HG02610 (cell line): ENCODE results near the gene NPEPL1.

Experiments used
- ATAC-seq: cut with Tn5 transposase; IDR thresholded peaks from one replicate; pipeline ENCODE4 v1.9.1; 2021; ENCODE audit warnings: mild to moderate bottlenecking, moderate library complexity; ENCODE audit not compliant: unreplicated experiment

Gene NPEPL1

DNA sequence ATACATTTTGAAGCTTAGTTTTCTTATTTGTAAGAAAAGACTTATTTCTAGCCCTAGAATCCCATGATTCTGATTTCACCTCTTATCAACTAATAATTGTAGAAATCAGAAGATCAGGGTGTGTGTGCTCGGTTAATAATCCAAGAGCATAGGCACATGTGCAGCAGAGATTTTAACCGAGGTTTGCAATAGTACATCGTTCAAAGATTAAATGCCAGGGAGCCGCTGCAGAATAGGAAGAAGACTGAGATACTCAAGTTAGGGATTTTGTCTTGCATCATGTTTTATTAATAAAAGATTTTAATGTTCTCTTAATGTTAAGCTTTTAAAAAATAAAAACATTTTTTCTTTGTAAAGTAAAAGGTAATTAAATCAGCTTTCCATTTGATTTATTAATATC, 34.6 kb upstream of the NPEPL1 start:
- ATAC-seq: no peak

- no peak for ATAC-seq
Measured at GRCh38 chr20:58658760-58659159, 33.8 kb upstream of the NPEPL1 start.

DNA sequence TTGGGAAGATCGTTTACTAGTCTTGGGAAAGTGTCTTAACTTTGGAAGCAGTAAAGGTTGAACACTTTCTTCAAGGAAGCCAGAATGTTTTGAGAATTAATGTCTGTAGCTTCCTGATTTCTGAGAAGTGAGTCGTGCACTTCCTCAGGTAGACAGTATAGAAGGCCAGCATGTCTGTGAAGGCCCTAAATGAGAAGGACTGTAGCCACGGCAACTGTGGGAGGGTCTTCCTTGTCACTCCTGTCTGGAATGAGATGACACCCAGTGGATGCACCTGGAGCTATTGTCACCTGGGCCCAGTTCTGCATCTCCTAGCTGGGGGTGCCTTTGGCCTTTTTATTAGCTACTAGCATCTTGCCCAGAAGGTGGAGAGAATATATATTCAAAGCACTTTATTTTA, 32.8 kb upstream of the NPEPL1 start:
- ATAC-seq: no peak

DNA sequence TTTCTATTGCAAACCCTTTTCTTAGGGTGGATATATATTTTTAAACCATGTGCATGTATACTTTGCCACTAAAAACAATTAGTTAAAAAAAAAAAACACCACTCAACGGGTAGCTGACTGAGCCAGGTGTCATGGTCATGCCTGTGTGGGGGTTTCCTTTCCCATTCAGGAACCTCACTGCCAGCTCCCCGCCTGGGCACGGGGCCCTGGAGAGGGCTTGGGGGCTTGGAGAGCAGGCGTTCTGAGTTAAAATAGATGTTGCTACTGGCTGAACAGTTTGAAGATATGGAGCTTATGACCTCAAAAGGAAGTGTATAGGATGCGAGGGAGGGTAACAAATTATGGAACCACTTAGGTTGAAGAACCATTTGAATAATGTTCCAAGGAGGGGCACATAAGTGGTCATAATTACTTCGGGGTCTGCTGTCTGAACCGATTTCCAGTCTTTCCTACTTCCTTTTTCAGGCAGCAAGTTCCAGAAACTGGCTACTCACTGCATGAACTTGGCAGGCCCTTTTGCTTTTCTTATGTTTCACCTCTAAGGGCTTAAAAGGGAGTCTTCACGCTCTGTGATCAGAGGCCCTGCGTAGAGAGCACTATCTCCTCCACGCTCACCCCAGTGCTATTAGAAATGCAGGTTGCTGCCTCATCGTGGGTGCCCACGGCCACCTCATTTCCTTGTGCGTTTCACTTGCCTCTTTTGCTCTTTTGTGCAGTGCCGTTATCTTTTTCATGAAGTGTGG, 31.6 kb upstream of the NPEPL1 start:
- ATAC-seq: no peak

DNA sequence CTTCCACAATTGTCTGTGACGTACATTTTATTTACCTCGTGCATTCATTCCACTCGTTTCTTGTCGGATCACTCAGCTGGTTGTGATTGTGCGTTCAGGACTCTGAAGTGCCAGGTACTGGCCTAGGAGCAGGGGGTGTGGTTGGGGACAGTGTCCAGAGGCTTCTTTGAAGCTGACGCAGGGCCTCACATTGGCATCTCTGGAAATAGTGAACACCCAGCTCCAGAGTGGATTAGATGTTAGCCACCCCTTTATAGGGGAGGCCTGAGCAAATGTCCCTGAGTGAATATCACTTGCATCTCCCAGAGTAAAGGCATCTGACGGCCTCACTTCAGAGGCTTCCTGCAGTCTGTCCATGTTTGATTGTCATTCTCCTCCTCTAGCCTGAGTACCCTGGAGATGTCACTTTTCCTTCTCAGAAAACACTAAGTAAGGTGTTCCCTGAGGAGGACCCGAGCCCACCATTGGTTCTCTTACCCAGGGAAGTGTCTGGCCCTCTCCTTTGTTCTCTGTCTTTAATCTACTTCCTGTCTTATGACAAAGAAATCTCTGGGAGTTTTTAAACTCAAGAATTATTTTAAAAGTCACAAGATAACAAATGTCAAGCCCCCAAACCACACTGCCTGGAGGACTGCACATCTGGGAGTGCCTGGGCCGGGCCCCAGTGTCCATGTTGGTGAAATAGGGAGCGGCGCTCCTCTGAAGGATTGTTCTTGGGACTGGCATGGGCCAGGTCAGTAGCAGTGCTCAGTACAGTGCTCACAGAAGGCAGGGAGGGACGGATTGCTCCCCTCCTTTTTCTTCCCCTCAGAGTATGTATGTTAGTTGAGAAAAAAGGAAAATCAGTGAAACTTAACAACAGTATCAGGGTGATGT, 30.8 kb upstream of the NPEPL1 start:
- ATAC-seq: no peak

- ATAC-seq: no peak
Measured at GRCh38 chr20:58664331-58664730, 28.3 kb upstream of the NPEPL1 start.

DNA sequence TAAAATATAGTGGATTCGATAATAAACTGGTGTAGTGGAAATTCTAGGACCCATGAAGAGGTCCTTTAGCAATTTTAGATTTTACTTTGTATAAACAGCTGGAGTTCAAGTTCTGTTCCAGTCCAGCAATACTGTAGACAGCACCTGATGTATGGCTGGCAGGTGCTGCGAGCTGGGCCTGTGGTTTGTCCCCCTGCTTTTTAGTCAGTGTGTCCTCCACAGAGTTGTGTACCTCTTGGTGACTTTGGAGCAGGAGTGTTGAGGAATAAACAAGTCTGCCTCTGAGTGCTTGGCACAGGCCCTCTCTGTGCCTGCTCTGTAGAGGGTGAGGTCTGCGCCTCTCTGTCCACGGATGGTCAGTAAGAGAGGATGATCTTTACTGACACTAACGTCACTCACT, 27.7 kb upstream of the NPEPL1 start:
- no peak for ATAC-seq

DNA sequence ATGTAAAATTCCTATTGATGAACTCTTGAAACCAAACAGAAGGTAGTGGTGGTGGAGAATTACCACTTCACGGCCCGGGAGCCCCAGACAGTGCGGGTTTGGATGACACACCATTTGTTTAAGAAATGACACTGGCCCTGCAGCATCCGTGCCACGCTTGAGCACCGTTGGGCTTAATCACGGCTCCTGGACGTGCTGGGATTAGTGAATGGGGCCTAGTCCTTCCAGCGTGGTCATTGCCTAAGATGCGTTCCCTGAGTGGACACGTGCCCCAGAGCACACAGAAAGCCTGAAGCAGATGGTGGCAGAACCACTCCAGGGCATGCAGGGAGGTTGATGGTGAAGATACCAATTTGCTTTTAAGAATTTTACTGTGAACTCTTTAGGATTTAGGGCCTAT, 27.0 kb upstream of the NPEPL1 start:
- ATAC-seq: no peak

GRCh38 chr20:58666702-58667101, 25.9 kb upstream of the NPEPL1 start:
- no peak for ATAC-seq

DNA sequence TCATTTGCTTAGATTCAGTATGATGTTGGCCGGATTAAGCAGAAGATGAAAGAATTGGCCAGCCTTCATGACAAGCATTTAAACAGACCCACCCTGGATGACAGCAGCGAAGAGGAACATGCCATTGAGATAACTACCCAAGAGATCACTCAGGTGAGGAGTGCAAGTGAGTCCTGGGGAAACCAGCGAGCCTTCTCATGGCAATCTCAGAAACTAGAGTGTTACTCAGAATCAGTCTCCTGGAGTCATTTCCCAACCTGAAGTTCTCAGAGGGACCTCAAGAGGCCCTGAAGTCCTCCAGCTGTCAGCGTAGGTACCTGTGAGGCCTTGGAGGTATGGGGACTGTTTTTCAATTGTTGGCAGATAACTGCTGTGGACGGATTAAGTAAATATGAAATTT, 24.6 kb upstream of the NPEPL1 start:
- ATAC-seq: peak; percentile 40

DNA sequence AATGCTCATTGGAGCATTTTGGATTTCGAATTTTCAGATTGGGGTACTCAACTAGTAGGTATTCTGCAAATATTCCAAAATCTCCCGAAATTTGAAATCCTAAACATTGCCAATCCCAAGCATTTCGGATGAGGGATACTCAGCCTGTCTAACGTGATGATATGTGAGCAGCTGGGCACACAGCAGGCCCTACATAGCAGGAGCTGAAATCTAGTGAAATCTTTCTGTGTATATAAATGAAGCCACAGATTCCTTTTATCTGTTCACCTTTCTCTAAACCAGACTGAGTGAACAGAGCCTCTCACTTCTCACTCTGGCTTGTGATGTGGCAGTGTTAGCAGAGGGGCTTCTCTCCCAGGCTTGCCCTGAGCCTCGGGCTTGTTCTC, 23.7 kb upstream of the NPEPL1 start:
- ATAC-seq: no peak

- no peak for ATAC-seq
Measured at GRCh38 chr20:58669287-58670006, 23.2 kb upstream of the NPEPL1 start.

- ATAC-seq: no peak
Measured at GRCh38 chr20:58670102-58670501, 22.5 kb upstream of the NPEPL1 start.

- ATAC-seq: no peak
Measured at GRCh38 chr20:58670659-58671058, 21.9 kb upstream of the NPEPL1 start.

GRCh38 chr20:58673119-58673518, 19.5 kb upstream of the NPEPL1 start:
- ATAC-seq: no peak

DNA sequence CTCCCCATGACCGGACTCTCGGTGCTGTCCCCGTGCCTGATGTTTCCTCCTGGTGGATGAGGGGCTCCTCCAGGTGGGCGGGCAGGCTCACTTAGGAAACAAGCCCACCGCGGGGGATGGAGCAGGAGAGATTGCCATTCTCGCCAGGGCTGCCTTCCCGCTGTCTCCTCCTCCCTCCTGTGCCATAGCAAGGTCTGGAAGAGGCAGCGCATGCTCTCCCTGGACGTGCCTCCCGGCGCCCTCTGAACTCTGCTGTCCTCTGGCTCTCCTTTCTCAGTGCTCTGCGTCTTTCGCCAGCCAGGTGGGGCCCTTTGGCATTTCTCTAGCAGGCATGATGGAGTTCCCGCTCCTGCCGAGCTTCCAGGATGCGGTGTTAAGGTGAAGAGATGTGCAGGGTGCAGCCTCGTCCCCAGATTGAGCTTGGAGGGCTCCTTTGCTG, 17.4 kb upstream of the NPEPL1 start:
- no peak for ATAC-seq

- ATAC-seq: no peak
Measured at GRCh38 chr20:58675641-58676040, 17.0 kb upstream of the NPEPL1 start.

- no peak for ATAC-seq
Measured at GRCh38 chr20:58676161-58676560, 16.4 kb upstream of the NPEPL1 start.

- no peak for ATAC-seq
Measured at GRCh38 chr20:58677079-58677604, 15.5 kb upstream of the NPEPL1 start.

- no peak for ATAC-seq
Measured at GRCh38 chr20:58677808-58678207, 14.8 kb upstream of the NPEPL1 start.

DNA sequence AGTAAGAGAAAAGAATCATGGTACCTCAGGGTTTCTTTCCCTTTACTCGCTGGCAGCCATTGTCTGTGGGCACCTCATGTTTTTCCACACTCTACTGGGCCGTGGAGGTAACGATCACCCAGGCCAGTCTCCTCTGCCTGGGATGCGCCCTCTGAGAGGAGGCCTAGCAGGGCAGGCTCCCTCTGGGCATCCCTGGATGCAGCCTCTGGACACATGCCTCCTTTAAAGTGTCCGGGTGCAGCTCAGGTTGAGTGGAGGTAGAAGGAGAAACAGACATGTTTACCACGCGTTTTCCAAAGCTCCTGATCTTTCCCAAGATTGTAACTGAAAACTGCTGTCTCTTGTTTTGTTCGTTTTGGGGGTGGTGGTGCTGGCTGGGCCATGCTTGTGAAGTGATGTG, 13.8 kb upstream of the NPEPL1 start:
- no peak for ATAC-seq
